NCI-H446 treated with DMSO at 0.1 percent for 48 hours (cell line): ENCODE data around the gene DOK3.
A peak's percentile ranks its signal among the peaks of the same experiment; 100 is the strongest.

Experiments used
- DNase-seq: peaks from one replicate; lab custom pipeline; 2025; lab: John Stamatoyannopoulos, UW

DOK3 gene

DNA sequence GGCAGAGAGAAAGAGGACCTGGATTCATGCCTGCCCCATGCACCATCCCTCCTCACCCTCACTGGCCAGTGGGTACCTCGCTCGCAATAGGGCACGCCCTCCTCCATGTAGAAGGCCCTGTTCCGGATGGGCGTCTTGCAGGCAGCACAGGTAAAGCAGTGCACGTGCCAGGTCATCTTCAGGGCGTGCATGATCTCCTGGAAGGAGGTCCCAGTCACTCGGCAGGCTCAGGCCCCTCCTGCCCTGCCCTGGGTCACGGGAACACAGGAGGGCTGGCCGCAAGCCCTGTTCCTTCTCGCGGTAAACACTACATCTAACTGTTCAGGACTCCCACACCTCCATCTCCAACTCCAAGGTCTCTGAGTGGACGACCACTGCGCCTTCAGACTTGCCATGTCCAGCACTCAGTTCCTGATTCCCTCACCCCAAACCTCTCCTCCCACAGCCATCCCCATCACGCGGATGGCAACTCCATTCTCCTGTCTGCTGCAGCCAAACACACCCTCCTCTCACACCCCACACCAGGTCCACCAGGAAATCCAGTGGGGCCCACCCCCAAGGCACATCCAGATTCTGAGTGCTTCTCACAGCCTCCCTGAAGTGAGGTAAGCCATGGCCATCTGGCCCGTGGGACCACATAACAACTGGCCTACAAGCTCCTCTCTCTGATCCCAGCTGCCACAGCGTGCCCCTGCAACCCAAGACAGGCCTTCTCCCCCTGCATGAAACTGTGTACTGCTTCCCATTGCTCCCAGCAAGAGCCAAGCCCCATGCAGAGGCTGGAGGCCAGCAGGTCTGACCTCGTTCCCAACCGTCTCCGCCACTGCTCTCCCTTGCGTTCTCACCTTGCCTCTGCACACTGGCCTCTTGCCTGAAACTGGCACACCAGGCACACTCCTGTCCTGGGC is 25.4 kb downstream of the DOK3 start:
- DNase-seq = no peak

GRCh38 chr5:177483042-177483441 is 26.6 kb downstream of the DOK3 start:
- DNase-seq = no peak

DNA sequence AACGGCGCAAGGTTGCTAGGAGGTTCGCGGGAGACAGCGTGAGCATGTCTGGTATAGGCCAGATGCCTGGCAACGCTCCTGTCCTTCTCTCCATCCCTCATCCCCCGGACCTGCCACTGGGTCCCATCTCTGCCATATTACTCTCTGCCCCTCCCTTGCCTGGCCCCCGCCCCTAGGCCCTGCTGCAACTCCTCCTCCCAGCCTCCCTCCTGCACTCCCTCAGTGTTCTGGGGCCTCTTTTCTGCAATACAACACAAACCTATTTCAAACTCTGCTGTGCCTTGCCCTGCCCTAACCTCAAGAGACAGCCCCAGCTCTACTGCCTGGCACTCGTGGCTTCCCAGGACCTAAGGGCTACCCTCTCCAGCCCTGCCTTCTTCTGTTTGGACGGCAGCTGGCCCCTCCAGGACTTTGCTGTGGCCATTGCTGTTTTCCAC is 27.2 kb downstream of the DOK3 start:
- no peak for DNase-seq

DNA sequence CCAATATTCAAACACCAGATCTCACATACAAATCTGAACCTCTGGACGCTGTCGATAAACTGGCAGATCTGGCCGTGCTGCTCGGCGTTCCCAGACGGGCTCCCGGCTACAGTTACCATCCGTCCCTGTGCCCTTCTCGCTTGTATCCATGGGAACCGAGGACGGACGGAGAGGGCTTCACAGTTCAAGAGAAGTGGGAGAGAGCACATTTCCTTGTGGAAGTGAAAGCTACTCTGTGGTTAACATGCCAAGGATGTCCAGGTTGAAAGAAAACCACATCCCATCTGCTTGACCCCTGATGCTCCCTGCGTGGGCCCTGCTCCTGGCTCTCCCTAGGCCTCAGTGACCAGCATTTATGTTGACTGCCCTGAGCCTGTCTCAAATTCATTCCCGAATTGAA is 29.9 kb downstream of the DOK3 start:
- no peak for DNase-seq

DNA sequence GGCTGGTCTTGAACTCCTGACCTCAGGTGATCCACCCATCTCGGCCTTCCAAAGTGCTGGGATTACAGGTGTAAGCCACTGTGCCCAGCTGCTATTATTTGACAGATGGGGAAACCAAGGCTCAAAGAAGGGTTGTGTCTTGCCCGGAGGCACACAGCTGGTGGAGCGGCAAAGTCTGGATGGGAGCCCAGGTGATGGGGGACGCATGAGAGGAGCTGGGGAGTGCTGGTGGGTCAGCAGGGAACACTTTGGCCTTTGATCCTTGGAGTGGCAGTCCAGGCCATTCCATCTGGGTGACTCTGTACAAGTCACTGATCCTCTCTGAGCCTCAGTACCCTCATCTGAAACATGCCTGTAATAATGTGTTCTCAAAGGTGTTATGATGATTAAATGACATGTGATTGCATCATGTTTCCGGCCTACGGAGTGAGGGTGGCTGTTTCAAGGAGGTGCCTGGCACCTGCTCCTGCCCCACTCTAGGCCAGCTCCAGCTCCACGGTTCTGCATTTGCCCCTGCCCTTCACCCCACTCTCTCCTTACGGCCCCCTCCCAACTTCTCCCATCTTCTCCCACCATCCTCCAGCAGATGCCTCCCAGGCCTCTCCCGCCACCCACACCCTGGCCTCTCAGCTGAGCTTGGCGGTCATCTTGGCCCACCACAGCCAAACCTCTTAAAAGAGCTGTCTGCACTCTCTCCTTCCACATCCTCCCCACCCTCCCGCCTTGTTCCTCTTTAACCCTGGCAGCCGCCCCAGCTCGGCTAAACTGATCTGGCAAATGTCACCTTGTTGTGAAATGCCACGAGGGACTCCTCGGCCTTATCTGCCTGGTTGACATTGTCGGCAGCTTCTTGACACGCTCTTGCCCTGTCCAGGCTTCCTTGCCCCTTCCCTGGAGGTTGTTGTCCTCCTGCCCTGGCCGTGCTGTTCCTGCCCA is 30.6 kb downstream of the DOK3 start:
- DNase-seq = no peak

- DNase-seq = no peak
Measured at GRCh38 chr5:177477701-177478477, 31.7 kb downstream of the DOK3 start.

DNA sequence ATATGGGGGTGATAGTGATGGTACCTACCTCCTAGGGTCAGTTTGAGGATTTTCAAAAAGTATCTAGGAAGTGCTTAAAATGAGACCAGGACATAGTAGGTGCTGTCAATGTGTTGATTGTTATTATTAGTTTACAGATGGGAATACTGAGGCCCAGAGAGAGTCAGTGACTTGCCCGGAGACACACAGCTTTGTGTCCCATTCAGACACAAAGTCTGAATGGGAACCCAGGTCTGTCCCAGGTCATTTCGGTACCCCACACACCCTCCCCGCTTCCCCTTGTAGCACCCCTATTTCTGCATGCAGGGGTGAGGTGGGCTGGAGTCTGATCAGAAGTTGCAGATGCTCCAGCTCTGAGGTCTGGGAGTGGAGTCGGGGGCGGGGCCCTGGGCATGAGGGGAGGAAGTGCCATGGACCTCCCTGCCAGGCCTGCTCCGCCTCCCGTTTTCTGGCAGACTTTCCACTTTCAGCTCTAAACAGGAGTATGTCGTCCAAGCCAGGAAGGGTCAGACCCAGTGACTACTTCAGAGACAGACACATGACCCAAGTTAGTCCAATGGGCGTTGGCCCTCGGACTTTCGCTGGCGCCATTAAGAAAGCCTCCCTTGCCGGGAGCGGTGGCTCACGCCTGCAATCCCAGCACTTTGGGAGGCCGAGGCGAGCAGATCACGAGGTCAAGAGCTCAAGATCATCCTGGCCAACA is 32.9 kb downstream of the DOK3 start:
- DNase-seq = no peak

GRCh38 chr5:177475563-177476427 is 33.8 kb downstream of the DOK3 start:
- no peak for DNase-seq

DNA sequence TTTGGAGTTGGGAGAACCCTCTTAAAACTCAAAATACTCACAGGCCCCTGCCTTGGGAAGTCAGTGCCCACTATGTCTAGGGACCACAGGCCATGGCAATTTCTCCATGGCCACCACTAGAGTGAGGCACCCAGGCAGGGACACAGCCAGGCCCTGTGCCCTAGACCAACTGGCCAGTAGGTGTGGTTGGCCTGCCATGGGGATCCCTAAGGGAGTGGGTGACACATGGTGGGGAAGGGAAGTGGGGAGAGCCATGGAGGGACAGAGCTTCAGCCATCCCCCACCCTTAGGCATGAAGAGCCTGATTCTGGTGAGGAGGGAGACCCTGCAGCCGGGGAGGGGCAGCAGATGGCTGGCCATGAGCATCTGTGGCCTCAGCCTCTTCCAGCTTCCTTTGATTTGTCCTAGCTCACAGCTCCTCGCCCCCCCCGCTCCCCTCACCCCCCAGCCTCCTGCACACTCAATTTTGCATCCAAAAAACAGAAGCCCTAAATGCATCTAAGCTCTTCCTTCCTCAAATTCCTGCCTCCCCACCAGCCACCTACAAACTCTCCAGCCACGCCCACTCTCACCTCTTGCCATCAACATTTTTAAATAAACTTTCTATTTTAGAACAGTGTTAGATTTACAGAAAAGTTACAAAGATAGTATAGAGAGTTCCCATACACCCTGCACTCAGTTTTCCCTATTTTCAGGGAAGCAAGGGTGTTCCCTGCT is 34.6 kb downstream of the DOK3 start:
- no peak for DNase-seq

- DNase-seq = no peak
Measured at GRCh38 chr5:177474002-177474476, 35.6 kb downstream of the DOK3 start.

DNA sequence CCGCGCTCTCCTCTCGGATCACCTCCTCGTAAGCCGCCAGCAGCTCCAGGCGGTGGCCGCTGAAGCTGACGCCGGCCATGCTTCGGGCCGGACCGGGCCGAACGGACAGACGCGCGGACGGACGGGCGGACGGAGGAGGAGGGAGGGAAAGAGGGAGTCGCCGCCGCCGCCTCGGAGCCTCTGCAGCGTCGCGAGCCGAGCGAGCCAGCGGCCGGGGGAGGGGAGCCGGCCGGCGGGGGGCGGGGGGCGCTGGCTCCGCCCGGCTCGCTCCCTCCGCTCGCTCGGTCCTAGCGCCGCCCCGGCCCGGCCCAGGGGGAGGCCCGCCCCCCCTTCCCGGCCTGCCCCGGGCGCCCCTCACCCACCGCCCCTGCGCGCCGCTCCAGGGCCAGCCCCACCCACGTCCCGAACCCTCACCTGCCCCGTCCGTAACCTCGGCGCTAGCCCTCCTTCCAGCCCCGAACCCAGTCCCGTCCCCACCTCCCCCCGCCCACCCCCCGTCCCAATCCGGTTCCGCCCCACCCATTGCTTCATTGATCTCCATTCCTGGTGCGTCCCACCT is 36.1 kb downstream of the DOK3 start, which contains the start of gene DBN1:
DBN1 (minus strand) TSS at position 192 of the 559 bp plus-strand sequence; CDS start at position 79, 113 bp downstream.
- DNase-seq = peak; percentile 21

DNA sequence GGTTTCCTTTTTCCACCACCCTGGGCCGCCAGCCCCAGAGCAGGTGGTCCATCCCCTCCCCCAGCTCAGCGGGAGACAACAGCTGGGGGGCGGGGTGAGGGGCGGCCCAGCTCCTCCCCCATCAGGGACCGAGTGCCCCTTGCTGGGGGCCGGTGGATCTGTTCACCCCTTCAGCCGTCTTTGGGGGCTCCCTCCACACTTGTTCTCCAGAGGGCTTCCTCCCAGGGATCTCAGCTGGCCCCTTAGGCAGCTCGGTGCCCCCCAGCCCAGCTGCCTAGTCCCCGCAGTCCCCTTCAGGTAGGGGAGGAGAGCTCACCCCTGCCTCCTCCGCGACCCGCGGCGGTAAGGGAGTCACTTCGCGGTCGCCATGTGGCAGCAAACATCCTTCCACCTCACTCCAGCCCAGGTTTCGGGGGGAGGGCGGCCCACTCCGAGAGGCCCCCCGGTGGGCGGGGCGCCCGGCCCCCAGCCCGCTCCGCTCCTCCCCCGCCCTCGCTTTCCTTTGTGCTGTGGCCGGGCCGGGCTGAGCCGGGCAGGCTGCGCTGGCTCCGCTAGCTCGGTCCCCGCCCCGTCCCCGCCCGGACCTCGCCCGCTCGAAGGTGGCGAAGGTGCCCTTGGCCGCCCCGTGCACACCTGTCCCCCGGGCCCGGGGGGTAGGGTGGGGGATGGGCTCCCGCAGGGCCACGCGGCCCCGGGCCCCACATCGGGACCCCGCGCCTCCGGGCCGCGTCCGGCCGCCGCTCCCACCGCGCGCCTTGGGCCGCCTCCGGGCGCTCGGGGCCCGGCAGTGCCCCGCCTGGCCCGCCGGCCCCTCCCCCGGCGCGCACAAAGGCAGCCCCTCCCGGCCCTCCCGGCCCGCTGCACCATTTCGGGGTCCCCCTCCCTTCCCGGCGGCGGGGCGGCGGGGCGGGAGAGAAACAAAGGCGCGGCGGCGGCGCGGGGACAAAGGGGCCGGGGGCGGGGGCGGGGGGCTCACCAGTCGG is 36.9 kb downstream of the DOK3 start:
- DNase-seq = no peak

DNA sequence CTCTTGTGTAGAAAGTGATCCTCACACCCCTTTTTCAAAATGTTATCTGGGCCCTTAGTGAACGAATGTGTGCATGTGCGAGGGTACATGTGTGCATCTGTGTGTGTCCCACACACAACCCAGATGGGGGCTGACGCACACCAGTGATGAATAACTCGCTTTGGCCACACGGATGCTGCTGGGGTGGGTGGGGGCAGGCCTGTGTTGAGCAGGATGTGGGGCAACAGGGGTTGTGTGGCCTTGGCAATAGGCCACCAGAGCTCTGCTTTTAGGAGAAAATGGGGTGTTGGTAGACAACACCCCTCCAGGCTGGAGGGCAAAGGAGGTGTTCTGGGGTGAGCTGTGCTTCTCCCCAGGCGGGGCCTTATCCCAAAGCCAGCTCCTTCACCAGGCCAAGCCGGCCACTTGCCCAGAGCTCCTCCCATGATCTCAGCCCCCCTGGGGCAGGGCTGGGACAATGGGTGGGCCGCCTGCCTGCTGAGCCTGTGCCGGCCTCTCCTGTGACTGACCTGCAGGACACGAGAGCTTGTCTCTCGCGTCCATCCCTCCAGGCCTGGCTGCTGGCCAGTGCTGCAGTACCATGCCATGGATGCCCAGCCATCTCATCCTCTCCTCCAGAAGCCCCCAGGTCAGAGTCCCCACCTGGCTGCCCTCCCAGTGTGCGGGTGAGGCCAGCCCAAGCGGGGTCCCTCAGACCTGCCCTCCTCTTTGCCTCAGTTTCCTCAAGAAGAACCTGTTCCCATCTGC is 37.8 kb downstream of the DOK3 start:
- no peak for DNase-seq

DNA sequence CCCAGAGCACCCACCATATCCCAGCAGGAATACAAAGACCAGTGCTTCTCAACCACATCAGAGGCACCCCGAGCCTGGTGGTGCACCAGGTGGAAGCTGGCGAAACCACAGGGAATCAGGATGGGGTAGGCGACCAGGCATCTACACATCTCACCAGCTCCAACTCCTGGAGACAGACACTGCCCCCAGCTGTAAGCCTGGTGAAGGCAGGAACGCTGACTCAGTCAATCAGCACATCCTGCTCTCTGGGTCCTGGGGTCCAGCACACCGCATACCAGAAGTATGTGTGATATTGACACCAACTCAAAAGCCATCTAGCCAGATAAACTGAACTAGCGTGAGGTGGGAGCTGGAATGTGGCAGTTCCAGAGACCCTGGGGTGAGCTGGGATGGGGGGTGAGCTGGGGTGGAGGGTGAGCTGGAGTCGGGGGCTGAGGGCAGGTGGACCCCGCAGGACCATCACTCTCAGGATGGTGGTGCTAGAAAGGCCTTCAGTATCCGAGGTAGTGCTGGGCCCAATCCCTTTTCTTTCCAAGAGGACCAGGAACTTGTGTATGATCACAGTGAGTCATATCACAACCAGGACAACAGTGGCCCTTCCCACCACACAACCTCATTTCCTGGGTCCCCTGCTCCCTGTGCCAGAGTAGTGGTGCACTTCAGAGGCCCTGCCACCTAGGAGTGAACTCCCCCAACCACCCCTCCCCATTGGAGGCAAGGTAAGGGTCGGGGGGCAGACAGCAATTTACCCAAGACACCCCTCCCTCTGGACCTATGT is 38.7 kb downstream of the DOK3 start:
- DNase-seq = no peak

GRCh38 chr5:177469750-177470525 is 39.7 kb downstream of the DOK3 start:
- DNase-seq = no peak
